ENCODE results near the gene FNDC1.

Gene FNDC1

GRCh38 chr6:159204605-159205004, 35.4 kb downstream of the FNDC1 start:
- no peak for DNase-seq (ENCODE audit: low read depth in 1 of 2, low spot score in 1 of 2)

GRCh38 chr6:159212028-159212427, 42.8 kb downstream of the FNDC1 start:
- DNase-seq (ENCODE audit: low read depth in 1 of 2, low spot score in 1 of 2), result no peak

- no peak for DNase-seq (ENCODE audit: low read depth in 1 of 2, low spot score in 1 of 2)
These were observed 43.5 kb downstream of the FNDC1 start for GRCh38 chr6:159212525-159213280.

GRCh38 chr6:159213405-159213804, 44.2 kb downstream of the FNDC1 start:
- DNase-seq (ENCODE audit: low read depth in 1 of 2, low spot score in 1 of 2), result no peak

- DNase-seq (ENCODE audit: low read depth in 1 of 2, low spot score in 1 of 2), result no peak
These were observed 45.1 kb downstream of the FNDC1 start for GRCh38 chr6:159214281-159214680.

- no peak for DNase-seq (ENCODE audit: low read depth in 1 of 2, low spot score in 1 of 2)
These were observed 48.5 kb downstream of the FNDC1 start for GRCh38 chr6:159217595-159218275.

GRCh38 chr6:159220093-159220492, 50.9 kb downstream of the FNDC1 start:
- DNase-seq (ENCODE audit: low read depth in 1 of 2, low spot score in 1 of 2), result no peak

GRCh38 chr6:159221486-159222170, 52.4 kb downstream of the FNDC1 start:
- no peak for DNase-seq (ENCODE audit: low read depth in 1 of 2, low spot score in 1 of 2)

- no peak for DNase-seq (ENCODE audit: low read depth in 1 of 2, low spot score in 1 of 2)
These were observed 55.3 kb downstream of the FNDC1 start for GRCh38 chr6:159224452-159224851.

GRCh38 chr6:159229651-159230051, 60.5 kb downstream of the FNDC1 start:
- no peak for DNase-seq (ENCODE audit: low read depth in 1 of 2, low spot score in 1 of 2)

GRCh38 chr6:159232106-159232645, 63.0 kb downstream of the FNDC1 start:
- no peak for DNase-seq (ENCODE audit: low read depth in 1 of 2, low spot score in 1 of 2)

GRCh38 chr6:159232751-159233150, 63.6 kb downstream of the FNDC1 start:
- no peak for DNase-seq (ENCODE audit: low read depth in 1 of 2, low spot score in 1 of 2)

GRCh38 chr6:159233365-159234101, 64.3 kb downstream of the FNDC1 start:
- no peak for DNase-seq (ENCODE audit: low read depth in 1 of 2, low spot score in 1 of 2)

GRCh38 chr6:159234102-159234553, 64.9 kb downstream of the FNDC1 start:
- no peak for DNase-seq (ENCODE audit: low read depth in 1 of 2, low spot score in 1 of 2)

GRCh38 chr6:159238920-159239558, 69.8 kb downstream of the FNDC1 start:
- DNase-seq (ENCODE audit: low read depth in 1 of 2, low spot score in 1 of 2), result no peak

- no peak for DNase-seq (ENCODE audit: low read depth in 1 of 2, low spot score in 1 of 2)
These were observed 79.9 kb downstream of the FNDC1 start for GRCh38 chr6:159249128-159249527.

GRCh38 chr6:159249752-159250151, 80.6 kb downstream of the FNDC1 start:
- no peak for DNase-seq (ENCODE audit: low read depth in 1 of 2, low spot score in 1 of 2)

GRCh38 chr6:159250633-159251032, 81.4 kb downstream of the FNDC1 start:
- no peak for DNase-seq (ENCODE audit: low read depth in 1 of 2, low spot score in 1 of 2)

- no peak for DNase-seq (ENCODE audit: low read depth in 1 of 2, low spot score in 1 of 2)
These were observed 83.8 kb downstream of the FNDC1 start for GRCh38 chr6:159252955-159253508.

- DNase-seq (ENCODE audit: low read depth in 1 of 2, low spot score in 1 of 2), result no peak
These were observed 85.0 kb downstream of the FNDC1 start for GRCh38 chr6:159254186-159254585.
